ENCODE results near the gene PRSS56. TPM values are rescaled to one million over a fixed set of nuclear protein-coding genes. Genes with fewer than 3 reads are reported as not detected.
A peak's percentile ranks its signal among the peaks of the same experiment; 100 is the strongest.

Gene PRSS56
- total RNA-seq, 1 donor from 2014 or later: not detected

DNA sequence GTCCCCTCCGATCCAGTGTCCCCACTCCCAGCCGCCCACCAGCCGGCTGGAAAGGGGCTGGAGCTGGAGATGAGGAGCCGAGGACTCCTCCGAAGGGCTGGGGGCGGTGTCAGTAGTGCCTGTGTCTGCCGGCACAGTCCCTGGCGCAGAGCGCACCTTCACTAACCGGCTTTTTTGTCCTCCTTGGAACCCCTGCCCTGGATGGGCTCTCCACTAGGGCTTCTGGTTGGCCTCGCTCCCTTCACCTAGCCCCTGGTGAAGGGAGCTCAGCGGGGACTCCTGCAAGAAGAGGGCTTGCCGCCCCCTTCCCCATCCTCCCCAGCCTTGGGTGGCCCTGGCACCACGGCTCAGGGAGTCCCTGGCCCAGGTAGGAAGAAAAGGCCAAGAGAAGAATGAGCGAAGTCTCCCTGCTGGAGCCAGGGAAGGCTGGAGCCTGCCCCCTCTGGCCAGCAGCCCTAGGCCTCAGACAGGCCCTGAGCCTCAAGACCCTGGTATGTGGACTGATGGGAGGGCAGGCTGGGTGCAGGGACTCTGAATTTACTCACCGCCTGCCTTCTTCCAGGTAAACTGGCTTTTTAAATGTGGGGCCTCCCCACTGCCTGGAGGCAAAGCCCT, 32.0 kb upstream of the PRSS56 start:
- Mint-ChIP-seq H3K9me3 (ENCODE audit: unreplicated experiment) (no peaks in the 10 kb centered on the region), H3K36me3 (ENCODE audit: unreplicated experiment) (no peaks in the 10 kb centered on the region), H3K4me3 (ENCODE audit: unreplicated experiment) (peak overlapping the region; percentile 40), H3K27ac (ENCODE audit: unreplicated experiment) (no peak overlapping the region), H3K27me3 (ENCODE audit: unreplicated experiment) (peaks cover 30% of the 10 kb centered on the region), H3K4me1 (ENCODE audit: unreplicated experiment) (peaks cover 9% of the 10 kb centered on the region)
- TF ChIP-seq, protein P1, sequence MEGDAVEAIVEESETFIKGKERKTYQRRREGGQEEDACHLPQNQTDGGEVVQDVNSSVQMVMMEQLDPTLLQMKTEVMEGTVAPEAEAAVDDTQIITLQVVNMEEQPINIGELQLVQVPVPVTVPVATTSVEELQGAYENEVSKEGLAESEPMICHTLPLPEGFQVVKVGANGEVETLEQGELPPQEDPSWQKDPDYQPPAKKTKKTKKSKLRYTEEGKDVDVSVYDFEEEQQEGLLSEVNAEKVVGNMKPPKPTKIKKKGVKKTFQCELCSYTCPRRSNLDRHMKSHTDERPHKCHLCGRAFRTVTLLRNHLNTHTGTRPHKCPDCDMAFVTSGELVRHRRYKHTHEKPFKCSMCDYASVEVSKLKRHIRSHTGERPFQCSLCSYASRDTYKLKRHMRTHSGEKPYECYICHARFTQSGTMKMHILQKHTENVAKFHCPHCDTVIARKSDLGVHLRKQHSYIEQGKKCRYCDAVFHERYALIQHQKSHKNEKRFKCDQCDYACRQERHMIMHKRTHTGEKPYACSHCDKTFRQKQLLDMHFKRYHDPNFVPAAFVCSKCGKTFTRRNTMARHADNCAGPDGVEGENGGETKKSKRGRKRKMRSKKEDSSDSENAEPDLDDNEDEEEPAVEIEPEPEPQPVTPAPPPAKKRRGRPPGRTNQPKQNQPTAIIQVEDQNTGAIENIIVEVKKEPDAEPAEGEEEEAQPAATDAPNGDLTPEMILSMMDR (IDR thresholded peaks at IDR 0.05): no peak
- DNase-seq (ENCODE audit: extremely low spot score, unreplicated experiment): no peak

DNA sequence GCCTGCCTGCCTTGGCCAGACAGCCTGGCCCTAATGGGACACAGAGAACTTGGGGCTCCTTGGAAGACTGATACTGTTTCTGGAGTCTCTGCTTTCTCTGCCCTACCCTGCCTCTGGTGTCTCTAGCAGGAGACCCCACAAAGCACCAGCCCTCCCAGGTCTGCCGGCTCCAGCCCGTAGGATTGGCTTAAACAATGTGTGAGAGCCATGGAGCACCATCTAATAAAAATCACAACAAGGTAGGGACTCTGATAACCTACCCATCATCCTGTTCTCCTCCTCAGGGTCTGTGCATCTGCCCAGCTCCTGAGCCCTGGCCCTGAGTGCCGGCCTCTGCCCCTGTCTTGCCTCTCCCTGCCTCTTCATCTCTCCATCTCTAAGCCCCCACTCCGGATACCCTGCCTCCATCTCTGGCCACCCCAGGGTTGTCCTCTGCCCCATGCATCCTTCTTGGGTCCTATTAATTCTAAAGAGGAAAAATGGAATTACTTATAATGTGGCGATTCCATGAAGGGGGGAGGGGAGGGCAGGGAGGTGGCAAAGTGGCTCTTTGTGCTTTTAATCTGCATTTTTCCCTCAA, 31.4 kb upstream of the PRSS56 start:
- no peaks in the 10 kb centered on the region for H3K36me3 Mint-ChIP-seq (ENCODE audit: unreplicated experiment)
- DNase-seq (ENCODE audit: extremely low spot score, unreplicated experiment): no peak
- H3K4me1 Mint-ChIP-seq (ENCODE audit: unreplicated experiment): peaks cover 9% of the 10 kb centered on the region
- H3K9me3 Mint-ChIP-seq (ENCODE audit: unreplicated experiment): no peaks in the 10 kb centered on the region
- H3K27ac Mint-ChIP-seq (ENCODE audit: unreplicated experiment): no peak overlapping the region
- TF ChIP-seq, protein P1 (IDR thresholded peaks at IDR 0.05): no peak
- peaks cover 29% of the 10 kb centered on the region for H3K27me3 Mint-ChIP-seq (ENCODE audit: unreplicated experiment)
- peak overlapping the region; percentile 54 for H3K4me3 Mint-ChIP-seq (ENCODE audit: unreplicated experiment)

DNA sequence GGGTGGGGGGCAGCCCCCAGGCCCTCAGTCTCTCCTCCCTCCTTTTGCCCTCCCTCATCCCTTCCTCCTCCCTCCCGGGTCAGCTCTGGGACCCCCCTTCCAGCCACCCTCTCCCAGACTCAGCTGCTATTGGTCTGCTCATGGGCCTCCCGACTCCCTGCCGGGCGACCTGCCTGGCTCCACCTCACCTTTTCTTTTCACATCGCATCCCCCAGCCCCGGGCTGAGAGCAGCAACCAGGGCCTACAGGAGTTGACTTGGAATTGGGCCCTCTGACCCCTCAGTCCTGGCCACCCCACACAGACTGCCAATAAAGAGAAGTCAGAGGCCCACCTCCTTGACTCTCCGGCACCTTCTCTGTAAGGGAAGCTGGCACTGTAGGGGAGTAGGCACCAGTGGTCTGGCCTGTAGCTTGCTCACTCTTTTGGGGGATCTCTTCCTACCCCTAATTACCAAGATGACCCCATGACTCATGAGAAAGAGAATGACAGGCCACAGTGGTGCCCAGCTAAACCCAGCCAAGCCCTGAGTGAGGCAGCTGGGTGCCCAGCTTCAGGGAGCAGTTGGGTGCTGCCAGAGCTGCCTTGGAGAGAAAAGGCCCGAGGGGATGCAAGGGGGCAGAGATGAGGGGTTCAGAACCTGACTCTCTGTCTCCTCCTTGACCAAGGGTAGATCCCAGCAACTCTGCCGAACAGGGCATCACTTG, 30.5 kb upstream of the PRSS56 start:
- DNase-seq (ENCODE audit: extremely low spot score, unreplicated experiment): no peak
- H3K4me3 Mint-ChIP-seq (ENCODE audit: unreplicated experiment): no peak overlapping the region
- H3K9me3 Mint-ChIP-seq (ENCODE audit: unreplicated experiment): no peaks in the 10 kb centered on the region
- no peaks in the 10 kb centered on the region for H3K36me3 Mint-ChIP-seq (ENCODE audit: unreplicated experiment)
- H3K27ac Mint-ChIP-seq (ENCODE audit: unreplicated experiment): no peak overlapping the region
- TF ChIP-seq, protein P1 (IDR thresholded peaks at IDR 0.05): no peak
- H3K27me3 Mint-ChIP-seq (ENCODE audit: unreplicated experiment): peaks cover 21% of the 10 kb centered on the region
- H3K4me1 Mint-ChIP-seq (ENCODE audit: unreplicated experiment): peaks cover 9% of the 10 kb centered on the region

DNA sequence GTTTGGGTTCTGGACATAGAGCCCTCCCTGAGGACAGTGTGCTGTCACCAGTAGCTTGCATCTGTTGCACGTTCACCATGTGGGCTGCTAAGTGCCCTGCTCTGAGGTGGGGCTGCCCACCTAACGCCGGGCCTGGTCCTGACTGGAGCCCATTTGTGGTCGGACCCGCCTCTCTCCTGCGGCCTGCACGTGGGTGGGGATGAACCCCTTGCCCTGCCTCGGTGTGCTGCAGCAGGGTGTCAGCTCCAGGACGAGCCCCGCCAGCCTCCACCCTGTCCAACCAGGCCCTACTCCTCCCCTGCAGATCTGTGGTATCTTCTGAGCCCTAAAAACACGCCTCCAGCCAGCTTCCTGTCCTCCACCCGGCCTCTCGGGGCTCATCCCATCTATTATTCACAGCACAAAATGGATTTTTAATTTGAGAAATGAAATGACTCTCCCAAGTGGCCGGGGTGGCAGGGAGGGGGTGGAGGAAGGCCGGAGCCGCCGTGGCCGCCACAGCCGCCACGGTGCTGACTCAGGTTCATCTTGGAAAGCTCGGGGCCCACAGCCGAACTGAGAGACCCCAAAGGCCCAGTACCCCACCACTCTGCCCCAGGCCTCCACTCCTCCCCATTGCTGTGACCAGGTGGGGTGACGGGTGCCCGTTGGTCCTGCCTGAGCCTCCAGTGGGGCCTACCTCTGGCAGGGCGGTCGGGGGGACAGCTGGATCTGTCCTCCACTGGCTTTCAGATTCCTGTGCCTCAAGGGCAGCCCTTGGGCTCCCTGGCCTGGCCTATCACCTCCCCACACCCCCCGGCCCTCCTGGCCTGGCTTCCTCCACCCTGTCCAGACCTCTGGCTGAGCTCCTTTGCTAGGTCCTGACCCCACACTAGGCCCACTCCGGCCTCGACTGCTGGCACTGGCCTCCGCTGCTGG, 29.7 kb upstream of the PRSS56 start:
- Mint-ChIP-seq H3K4me1 (ENCODE audit: unreplicated experiment) (peaks cover 6% of the 10 kb centered on the region), H3K27me3 (ENCODE audit: unreplicated experiment) (peaks cover 13% of the 10 kb centered on the region), H3K9me3 (ENCODE audit: unreplicated experiment) (no peaks in the 10 kb centered on the region), H3K27ac (ENCODE audit: unreplicated experiment) (no peak overlapping the region), H3K4me3 (ENCODE audit: unreplicated experiment) (no peak overlapping the region), H3K36me3 (ENCODE audit: unreplicated experiment) (no peaks in the 10 kb centered on the region)
- DNase-seq (ENCODE audit: extremely low spot score, unreplicated experiment): no peak
- TF ChIP-seq, protein P1 (IDR thresholded peaks at IDR 0.05): no peak

All from osteocyte (in vitro differentiated cells).